SJCRH30 (cell line): ENCODE data around the gene KIF21B. TPM values are rescaled to one million over a fixed set of nuclear protein-coding genes. Genes with fewer than 3 reads are reported as not detected.

Experiments used
- DNase-seq, 2 experiments: peaks; one replicate each; pipeline ENCODE4 v3.0.0-alpha.2; 2015 to 2020
- H3K27ac ChIP-seq: fragments of 250-450 bp; sonication (Bioruptor Pico); 2 replicates; pipeline ENCODE4 v1.5.1; 2020; ENCODE audit warnings: mild to moderate bottlenecking, moderate library complexity
- H3K27me3 ChIP-seq: fragments of 250-450 bp; sonication (Bioruptor Pico); 2 replicates; pipeline ENCODE4 v1.5.1; 2020; ENCODE audit warnings: mild to moderate bottlenecking, moderate library complexity
- H3K36me3 ChIP-seq: fragments of 250-450 bp; sonication (Bioruptor Pico); 2 replicates; pipeline ENCODE4 v1.5.1; 2020; ENCODE audit warnings: mild to moderate bottlenecking, moderate library complexity
- H3K4me1 ChIP-seq: fragments of 250-450 bp; sonication (Bioruptor Pico); 2 replicates; pipeline ENCODE4 v1.5.1; 2020; ENCODE audit warnings: mild to moderate bottlenecking, moderate library complexity
- H3K4me3 ChIP-seq: fragments of 250-450 bp; sonication (Bioruptor Pico); 2 replicates; pipeline ENCODE4 v1.5.1; 2020; ENCODE audit warnings: mild to moderate bottlenecking, moderate library complexity
- H3K9me3 ChIP-seq: fragments of 250-450 bp; sonication (Bioruptor Pico); replicated peaks from 2 replicates; pipeline ENCODE4 v1.5.1; 2020; ENCODE audit warnings: mild to moderate bottlenecking, moderate library complexity
- total RNA-seq: library from RNA; depleted of rRNA; stranded (reverse); fragments of >200 nt; shearing (Covaris generic); gene quantifications from 2 replicates; pipeline ENCODE4 v1.2.3, GENCODE V29; 2014; rRNA removed

The KIF21B gene
- 0.61 and 0.66 TPM in 2 replicates for total RNA-seq

GRCh38 chr1:201023517-201023902, at the start of gene KIF21B:
Gene KIF21B (minus strand): TSS chr1:201023714. CDS start chr1:201023383, 331 bp downstream.
- H3K9me3 ChIP-seq = no peaks in the 10 kb centered on the region
- peaks cover 13% of the 10 kb centered on the region; the same call in 1 of the 2 replicates for H3K4me1 ChIP-seq
- peak; percentile 82 to 89 for DNase-seq
- H3K4me3 ChIP-seq = peak within 1 kb of the TSS; percentile 59
- H3K36me3 ChIP-seq = no peaks in the 10 kb centered on the region
- H3K27me3 ChIP-seq = peaks cover 9% of the 10 kb centered on the region
- no peak within 1 kb of the TSS for H3K27ac ChIP-seq

- H3K4me1 ChIP-seq = no peaks in the 10 kb centered on the region
- H3K27me3 ChIP-seq = peaks cover 10% of the 10 kb centered on the region
- no peak overlapping the region for H3K4me3 ChIP-seq
- H3K36me3 ChIP-seq = no peaks in the 10 kb centered on the region
- H3K9me3 ChIP-seq = no peaks in the 10 kb centered on the region
- DNase-seq = no peak
- no peak overlapping the region for H3K27ac ChIP-seq
Measured at GRCh38 chr1:201072922-201073321, 49.4 kb upstream of the KIF21B start.

- DNase-seq = no peak
Measured at GRCh38 chr1:201072149-201072548, 48.6 kb upstream of the KIF21B start.

GRCh38 chr1:201069636-201070035, 46.1 kb upstream of the KIF21B start:
- DNase-seq = no peak
- no peak overlapping the region for H3K27ac ChIP-seq
- H3K27me3 ChIP-seq = peaks cover 18% of the 10 kb centered on the region
- H3K9me3 ChIP-seq = no peaks in the 10 kb centered on the region
- no peaks in the 10 kb centered on the region for H3K4me1 ChIP-seq
- no peaks in the 10 kb centered on the region for H3K36me3 ChIP-seq
- H3K4me3 ChIP-seq = no peak overlapping the region

More at GRCh38 chr1:201072149-201072548, 48.6 kb upstream of the KIF21B start:
- no peak overlapping the region for H3K27ac ChIP-seq
- no peak overlapping the region for H3K4me3 ChIP-seq
- no peaks in the 10 kb centered on the region for H3K9me3 ChIP-seq
- H3K27me3 ChIP-seq = peaks cover 17% of the 10 kb centered on the region
- H3K4me1 ChIP-seq = no peaks in the 10 kb centered on the region
- no peaks in the 10 kb centered on the region for H3K36me3 ChIP-seq

- no peak for DNase-seq
- Histone ChIP-seq H3K27me3 (peaks cover 24% of the 10 kb centered on the region), H3K4me1 (no peaks in the 10 kb centered on the region), H3K27ac (no peak overlapping the region), H3K36me3 (no peaks in the 10 kb centered on the region), H3K9me3 (no peaks in the 10 kb centered on the region), H3K4me3 (no peak overlapping the region)
Measured at GRCh38 chr1:201068976-201069375, 45.5 kb upstream of the KIF21B start.

- no peaks in the 10 kb centered on the region for H3K36me3 ChIP-seq
- H3K27me3 ChIP-seq = peaks cover 30% of the 10 kb centered on the region
- no peaks in the 10 kb centered on the region for H3K9me3 ChIP-seq
- no peak overlapping the region for H3K4me3 ChIP-seq
- no peaks in the 10 kb centered on the region for H3K4me1 ChIP-seq
- no peak overlapping the region for H3K27ac ChIP-seq
- DNase-seq = no peak
Measured at GRCh38 chr1:201066986-201067385, 43.5 kb upstream of the KIF21B start.

GRCh38 chr1:201065686-201066085, 42.2 kb upstream of the KIF21B start:
- Histone ChIP-seq H3K4me1 (no peaks in the 10 kb centered on the region), H3K9me3 (no peaks in the 10 kb centered on the region), H3K4me3 (no peak overlapping the region), H3K27me3 (peaks cover 34% of the 10 kb centered on the region), H3K27ac (no peak overlapping the region), H3K36me3 (no peaks in the 10 kb centered on the region)
- no peak for DNase-seq

GRCh38 chr1:201064806-201065205, 41.3 kb upstream of the KIF21B start:
- H3K27me3 ChIP-seq = peaks cover 29% of the 10 kb centered on the region
- H3K4me3 ChIP-seq = no peak overlapping the region
- no peaks in the 10 kb centered on the region for H3K4me1 ChIP-seq
- H3K9me3 ChIP-seq = no peaks in the 10 kb centered on the region
- no peak overlapping the region for H3K27ac ChIP-seq
- no peak for DNase-seq
- H3K36me3 ChIP-seq = no peaks in the 10 kb centered on the region

- no peak for DNase-seq
- no peaks in the 10 kb centered on the region for H3K9me3 ChIP-seq
- no peak overlapping the region for H3K27ac ChIP-seq
- peaks cover 27% of the 10 kb centered on the region for H3K27me3 ChIP-seq
- H3K4me3 ChIP-seq = no peak overlapping the region
- H3K36me3 ChIP-seq = no peaks in the 10 kb centered on the region
- H3K4me1 ChIP-seq = no peaks in the 10 kb centered on the region
Measured at GRCh38 chr1:201063145-201063544, 39.6 kb upstream of the KIF21B start.

- DNase-seq = no peak
- Histone ChIP-seq H3K36me3 (no peaks in the 10 kb centered on the region), H3K27me3 (peaks cover 25% of the 10 kb centered on the region), H3K27ac (no peak overlapping the region), H3K4me3 (no peak overlapping the region), H3K9me3 (no peaks in the 10 kb centered on the region), H3K4me1 (no peaks in the 10 kb centered on the region)
Measured at GRCh38 chr1:201062511-201063091, 39.1 kb upstream of the KIF21B start.

- no peak overlapping the region for H3K27ac ChIP-seq
- H3K27me3 ChIP-seq = peaks cover 18% of the 10 kb centered on the region
- no peaks in the 10 kb centered on the region for H3K4me1 ChIP-seq
- H3K36me3 ChIP-seq = no peaks in the 10 kb centered on the region
- DNase-seq = no peak
- H3K9me3 ChIP-seq = no peaks in the 10 kb centered on the region
- H3K4me3 ChIP-seq = no peak overlapping the region
Measured at GRCh38 chr1:201061886-201062285, 38.4 kb upstream of the KIF21B start.

GRCh38 chr1:201061049-201061448, 37.5 kb upstream of the KIF21B start:
- Histone ChIP-seq H3K36me3 (no peaks in the 10 kb centered on the region), H3K4me3 (no peak overlapping the region), H3K9me3 (no peaks in the 10 kb centered on the region), H3K4me1 (no peaks in the 10 kb centered on the region; the same call in 1 of the 2 replicates), H3K27ac (no peak overlapping the region), H3K27me3 (peaks cover 18% of the 10 kb centered on the region)
- no peak for DNase-seq

- Histone ChIP-seq H3K36me3 (no peaks in the 10 kb centered on the region), H3K4me1 (peaks cover 3% of the 10 kb centered on the region; the same call in 1 of the 2 replicates), H3K4me3 (no peak overlapping the region), H3K27ac (no peak overlapping the region), H3K9me3 (no peaks in the 10 kb centered on the region), H3K27me3 (peaks cover 16% of the 10 kb centered on the region)
- no peak for DNase-seq
Measured at GRCh38 chr1:201060586-201060985, 37.1 kb upstream of the KIF21B start.

GRCh38 chr1:201059871-201060555, 36.5 kb upstream of the KIF21B start:
- Histone ChIP-seq H3K4me1 (peaks cover 7% of the 10 kb centered on the region; the same call in 1 of the 2 replicates), H3K27ac (no peak overlapping the region), H3K4me3 (no peak overlapping the region), H3K9me3 (no peaks in the 10 kb centered on the region), H3K27me3 (peaks cover 20% of the 10 kb centered on the region; the same call in 1 of the 2 replicates), H3K36me3 (no peaks in the 10 kb centered on the region)
- DNase-seq = no peak

GRCh38 chr1:201059401-201059800, 35.9 kb upstream of the KIF21B start:
- H3K27ac ChIP-seq = no peak overlapping the region
- H3K4me3 ChIP-seq = no peak overlapping the region
- no peak for DNase-seq
- peaks cover 18% of the 10 kb centered on the region; the same call in 1 of the 2 replicates for H3K27me3 ChIP-seq
- no peaks in the 10 kb centered on the region for H3K9me3 ChIP-seq
- peaks cover 7% of the 10 kb centered on the region; the same call in 1 of the 2 replicates for H3K4me1 ChIP-seq
- no peaks in the 10 kb centered on the region for H3K36me3 ChIP-seq
